NCI-H2171 (cell line): ENCODE data around the gene HHAT.
"Not testable (repeated sequence)": the region's sequence is repeated elsewhere in the genome, so short reads cannot be mapped to it uniquely, and the experiment has no call there.

ENCODE experiments used
- DNase-seq: peaks from one replicate; lab custom pipeline; 2025; lab: John Stamatoyannopoulos, UW

Gene HHAT

DNA sequence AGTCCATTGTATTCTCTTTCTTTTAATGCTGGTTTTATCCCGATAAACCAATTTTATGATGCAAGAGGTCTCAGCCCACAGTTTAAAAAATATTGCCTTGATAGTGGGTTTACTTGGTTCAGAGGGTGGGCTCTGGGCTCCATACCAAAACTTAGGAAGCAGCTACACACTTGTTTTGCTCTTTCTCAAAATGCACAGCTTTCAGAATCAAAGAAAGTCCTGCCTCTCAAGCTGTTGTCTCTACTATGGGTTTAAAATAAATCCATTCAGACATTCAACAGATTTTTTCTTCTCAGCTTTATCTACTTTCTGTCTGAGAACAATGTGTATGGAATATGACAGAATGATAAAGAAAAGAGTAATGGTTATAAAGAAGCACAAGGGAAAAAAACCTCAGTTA lies 14.8 kb upstream of the HHAT start:
- no peak for DNase-seq

DNA sequence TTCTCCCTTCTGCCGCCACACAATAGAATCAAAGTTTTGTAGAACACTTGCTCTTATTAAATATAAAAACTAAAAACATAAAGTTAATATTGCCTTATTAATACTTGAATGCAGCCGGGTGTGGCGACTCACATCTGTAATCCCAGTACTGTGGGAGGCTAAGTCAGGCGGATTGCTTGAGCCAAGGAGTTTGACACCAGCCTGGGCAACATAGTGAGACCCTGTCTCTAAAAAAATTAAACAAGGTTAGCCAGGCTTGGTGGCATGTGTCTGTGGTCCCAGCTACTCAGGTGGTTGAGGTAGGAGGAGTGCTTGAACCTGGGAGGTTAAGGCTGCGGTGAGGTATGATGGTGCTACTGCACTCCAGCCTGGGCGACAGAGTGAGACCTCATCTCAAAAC lies 13.2 kb upstream of the HHAT start:
- no peak for DNase-seq

DNA sequence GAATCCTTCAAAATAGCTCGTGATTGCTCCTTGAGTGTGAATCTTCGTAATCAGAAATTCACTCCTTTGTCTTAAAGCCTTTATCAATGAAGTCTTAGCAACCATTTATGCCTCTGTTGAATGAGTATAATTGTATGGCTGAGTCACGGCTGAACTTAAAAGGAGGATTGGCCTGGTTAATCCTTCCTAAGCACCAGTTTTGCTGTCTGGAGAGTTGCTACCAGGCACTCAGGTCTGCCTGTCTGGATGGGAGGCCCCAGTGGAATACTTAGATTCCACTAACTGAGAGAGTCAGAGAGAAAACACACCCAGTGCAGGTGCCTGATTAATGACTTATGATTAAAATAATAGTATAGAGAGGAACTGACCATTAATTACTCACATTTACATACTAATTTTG lies 7.6 kb upstream of the HHAT start:
- DNase-seq, result no peak

DNA sequence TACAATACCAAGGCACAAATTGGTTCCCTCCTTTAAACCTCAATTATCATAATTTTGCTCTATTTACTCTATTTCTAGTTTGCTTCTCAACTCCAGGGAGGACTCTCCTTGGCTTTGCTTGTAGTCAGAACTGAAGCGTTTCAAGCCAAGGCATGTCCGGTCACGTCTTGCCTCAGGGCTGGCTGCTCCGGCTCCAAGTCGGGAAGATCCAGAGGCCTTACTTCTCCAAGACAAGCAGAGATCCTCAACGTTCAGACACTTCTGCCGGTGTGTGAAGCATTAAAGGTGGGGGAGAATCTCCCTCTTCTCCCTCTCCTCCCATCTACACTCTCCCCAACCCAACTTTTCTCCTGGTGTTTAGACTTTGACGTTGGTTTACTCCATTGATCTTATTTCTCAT lies 7.2 kb upstream of the HHAT start:
- no peak for DNase-seq

DNA sequence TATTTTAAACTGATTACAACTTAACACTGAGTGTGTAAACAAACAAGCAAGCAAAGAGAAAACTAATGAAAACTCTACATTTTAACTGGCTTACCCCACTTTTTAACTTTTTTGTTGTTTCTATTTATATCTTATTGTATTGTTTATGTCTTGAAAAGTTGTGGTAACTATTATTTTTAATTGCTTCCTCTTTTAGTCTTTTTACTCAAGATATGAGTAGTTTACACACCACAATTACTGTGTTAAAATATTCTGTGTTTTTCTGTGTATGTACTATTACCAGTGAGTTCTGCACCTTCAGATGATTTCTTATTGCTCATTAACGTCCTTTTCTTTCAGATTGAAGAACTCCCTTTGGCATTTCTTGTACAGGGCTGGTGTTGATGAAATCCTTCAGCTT lies 4.7 kb upstream of the HHAT start:
- no peak for DNase-seq

DNA sequence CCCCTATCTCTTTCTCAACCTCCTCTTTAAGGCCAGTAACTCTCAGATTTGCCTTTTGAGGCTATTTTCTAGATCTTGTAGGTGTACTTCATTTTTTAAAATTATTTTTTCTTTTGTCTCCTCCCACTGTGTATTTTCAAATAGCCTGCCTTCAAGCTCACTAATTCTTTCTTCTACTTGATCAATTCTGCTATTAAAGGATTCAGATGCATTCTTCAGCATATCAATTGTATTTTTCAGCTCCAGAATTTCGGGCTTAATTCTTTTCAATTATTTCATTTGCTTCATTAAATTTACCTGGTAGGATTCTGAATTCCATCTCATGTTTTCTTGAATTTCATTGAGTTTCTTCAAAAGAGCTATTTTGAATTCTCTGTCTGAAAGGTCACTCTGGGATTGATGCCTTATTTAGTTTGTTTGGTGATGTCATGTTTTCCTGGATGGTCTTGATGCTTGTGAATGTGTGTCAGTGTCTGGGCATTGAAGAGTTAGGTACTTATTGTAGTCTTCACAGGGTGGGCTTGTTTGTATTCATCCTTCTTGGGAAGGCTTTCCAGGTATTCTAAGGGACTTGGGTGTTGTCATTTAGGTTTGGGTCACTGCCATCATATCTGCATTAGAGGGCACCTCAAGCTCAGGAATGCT lies 3.6 kb upstream of the HHAT start:
- no peak for DNase-seq

DNA sequence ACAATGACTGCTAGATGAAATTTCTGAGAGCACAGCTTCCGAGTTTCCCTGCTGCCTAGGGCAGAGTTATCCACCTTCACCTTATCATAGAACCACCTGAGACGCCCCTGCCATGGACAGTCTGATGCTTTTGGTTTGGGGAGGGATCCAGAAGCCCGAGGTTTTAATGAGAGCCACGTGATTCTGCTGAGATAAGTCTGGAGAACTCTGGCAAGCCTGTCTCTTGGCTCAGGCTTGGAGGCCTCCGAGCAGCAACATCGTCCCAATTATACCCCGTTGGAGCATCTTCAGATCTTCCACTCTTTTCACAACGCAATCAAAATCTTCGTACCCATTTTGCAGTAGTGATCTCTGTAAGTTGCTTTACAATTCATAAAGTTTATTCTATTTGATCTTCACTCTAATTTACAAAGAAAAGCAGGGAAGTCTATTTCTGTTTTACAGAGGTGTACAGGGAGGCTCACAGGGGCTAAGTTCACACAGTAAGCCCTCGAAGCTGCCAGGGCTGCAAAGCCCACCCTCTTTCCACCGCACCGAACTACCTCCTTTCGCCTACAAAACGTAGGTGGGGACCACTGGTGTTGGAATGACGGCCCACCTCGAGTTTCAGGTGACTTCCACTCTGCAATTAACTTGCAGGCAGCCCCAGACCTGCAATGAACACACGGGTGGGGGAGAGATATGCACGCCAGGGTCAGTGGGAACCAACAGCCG lies 513 bp upstream of the HHAT start:
- no peak for DNase-seq

DNA sequence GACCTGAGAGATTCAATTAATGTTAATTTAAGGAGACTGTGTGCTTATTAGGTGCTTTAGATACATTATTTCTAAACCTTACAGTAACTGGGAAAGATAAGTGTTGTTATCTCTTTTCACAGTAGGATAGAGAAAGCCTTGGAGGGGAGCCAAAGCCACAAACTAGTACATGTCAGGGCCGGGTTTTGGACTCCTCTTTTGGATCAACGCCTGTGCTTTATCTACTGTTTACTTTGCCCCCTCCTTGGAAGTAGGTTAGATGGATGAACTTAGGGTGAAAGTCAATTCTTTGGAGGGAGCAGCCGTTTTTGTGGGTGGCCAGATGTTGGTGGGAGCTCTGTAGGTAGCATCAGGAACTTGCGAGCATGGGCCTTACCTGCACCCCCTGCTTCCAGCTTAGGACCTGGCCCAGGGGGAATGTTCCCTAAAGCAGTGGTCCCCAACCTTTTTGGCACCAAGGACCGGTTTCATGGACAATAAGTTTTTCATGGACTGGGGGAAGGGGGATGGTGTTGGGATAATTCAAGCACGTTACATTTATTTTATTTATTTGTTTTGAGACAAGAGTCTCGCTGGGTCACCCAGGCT lies 1.7 kb downstream of the HHAT start:
- DNase-seq, result no peak

DNA sequence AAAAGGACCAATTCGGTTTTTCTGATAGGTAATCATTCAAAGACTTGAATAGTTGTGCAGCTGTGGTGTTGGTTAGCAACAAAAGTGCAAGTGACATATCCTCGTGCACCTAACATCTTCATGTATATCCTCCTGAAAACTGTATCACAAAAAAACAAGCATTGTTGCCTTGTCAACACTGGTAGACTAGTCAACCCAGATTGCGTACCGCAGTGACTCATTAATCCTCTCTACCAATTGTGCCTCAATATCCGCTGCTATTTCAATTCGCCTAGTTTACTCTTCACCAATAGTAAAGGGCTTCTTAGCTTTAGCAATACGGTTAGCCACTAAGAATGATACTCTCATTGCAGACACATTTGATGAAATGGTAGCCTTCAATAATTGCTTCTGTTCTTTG lies 3.5 kb downstream of the HHAT start:
- no peak for DNase-seq

DNA sequence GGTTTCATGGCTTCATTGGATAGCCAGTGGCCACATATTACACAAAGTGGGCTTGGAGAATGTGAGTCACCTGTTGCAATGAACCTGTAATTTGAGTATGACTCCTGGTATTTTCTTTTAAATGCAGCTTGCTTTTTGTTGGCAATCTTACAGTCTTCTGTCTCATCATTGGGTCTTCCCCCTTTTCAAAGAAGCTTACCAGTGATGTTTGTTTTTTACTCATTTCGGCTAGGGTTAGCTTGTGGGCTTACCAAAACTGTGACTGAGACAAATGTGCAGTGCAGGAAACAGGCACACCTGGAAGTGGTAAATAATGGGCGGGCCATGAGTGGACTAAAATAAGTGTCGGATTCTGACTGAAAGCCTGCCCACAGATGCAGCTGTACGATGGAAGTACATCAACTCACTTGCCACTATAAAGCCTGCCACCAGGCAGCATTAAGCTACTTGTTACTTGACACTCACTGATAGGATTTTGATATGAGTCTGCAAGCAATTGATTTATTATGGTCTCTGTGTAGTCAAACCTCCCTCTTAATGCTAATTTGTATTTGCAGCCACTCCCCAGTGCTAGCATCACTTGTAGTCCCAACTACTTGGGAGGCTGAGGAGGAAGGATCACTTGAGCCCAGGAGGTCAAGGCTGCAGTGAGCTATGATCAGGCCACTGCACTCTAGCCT lies 4.2 kb downstream of the HHAT start:
- no peak for DNase-seq

DNA sequence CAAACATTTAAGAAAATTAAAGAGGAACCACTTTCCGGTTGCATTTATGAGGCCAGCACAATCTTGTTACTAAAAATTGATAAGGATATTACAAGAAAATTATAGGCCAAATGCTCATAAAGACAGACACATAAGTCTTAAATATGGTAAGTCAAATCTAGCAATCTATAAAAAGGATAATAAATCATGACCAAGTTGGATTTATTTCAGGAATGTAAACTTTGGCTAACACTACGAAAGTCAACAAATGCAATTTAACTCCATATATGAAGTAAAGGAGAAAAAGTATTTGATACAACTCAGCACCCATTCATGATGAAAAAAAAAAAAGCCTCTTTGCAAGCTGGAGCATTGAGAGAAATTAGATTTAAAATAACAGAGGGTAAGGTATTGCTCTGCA lies 6.3 kb downstream of the HHAT start:
- DNase-seq, result no peak

DNA sequence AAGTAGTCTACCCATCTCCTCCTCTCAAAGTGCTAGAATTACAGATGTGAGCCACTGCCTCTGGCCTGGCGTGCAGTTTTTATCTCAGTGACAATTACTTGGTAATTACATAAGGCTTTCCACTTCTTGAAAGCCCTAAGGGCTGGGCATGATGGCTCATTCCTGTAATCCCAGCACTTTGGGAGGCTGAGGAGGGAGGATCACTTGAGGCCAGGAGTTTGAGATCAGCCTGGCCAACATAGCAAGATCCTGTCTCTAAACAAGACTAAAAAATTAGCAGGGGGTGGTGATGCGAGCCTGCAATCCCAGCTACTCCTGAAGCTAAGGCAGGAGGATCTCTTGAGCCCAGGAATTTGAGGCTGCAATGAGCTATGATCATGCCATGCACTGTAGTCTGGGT lies 7.7 kb downstream of the HHAT start:
- no peak for DNase-seq

DNA sequence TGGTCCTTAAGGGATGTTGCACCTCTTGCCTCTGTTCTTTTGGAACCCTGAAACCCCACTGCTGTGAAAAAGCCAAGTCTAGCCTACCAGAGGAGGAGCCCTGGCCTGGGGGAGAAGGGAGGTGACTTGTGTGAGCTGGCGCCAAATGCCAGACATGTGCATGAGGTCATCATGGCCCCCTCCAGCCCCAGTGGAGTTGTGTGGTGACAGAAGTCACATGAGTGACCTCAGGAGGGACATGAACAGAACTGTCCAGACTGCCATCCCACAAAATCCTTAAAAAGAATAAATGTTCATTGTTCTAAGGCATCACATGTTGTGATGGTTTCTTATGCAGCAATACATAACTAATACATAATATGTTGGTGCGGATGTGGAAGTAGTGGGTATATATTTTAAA lies 10.8 kb downstream of the HHAT start:
- DNase-seq, result no peak

DNA sequence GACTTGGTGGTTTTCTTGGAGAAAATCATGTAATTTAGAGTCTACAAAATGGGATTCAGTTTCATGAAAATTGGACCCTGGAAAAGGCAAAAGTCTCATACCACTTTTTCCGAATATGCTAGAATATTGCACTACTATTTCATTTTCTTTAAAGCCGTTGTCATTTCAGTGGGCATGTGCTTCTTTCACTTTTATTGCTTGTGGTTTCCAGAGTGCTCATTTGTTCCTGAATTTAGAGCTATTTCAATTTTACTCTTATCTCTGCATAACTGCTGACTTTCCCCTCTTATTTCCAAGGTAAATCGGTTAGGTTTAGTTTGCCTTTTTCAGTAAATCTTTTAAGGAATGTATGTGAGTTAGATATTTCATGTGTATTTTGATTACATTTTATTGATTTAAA lies 11.6 kb downstream of the HHAT start:
- DNase-seq, result no peak

DNA sequence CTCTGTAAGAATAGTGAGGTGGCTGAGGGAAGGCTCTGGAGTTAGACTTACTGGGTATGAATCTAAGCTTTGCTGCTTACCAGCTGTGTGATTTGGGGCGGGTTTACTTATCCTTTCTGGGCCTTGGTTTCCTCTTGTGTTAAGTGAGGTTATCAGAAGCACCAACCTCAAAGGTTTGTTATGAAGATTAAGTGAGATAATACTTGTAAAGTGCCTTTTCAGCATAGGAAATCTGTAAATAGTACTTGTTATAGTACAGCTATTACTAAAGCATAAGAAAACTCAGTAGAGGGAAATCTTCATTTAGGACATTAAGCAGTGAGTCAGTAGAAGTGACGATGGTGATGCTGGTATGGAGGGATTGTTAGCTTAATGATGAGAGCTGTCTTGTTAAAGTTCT lies 12.1 kb downstream of the HHAT start:
- DNase-seq, result no peak

DNA sequence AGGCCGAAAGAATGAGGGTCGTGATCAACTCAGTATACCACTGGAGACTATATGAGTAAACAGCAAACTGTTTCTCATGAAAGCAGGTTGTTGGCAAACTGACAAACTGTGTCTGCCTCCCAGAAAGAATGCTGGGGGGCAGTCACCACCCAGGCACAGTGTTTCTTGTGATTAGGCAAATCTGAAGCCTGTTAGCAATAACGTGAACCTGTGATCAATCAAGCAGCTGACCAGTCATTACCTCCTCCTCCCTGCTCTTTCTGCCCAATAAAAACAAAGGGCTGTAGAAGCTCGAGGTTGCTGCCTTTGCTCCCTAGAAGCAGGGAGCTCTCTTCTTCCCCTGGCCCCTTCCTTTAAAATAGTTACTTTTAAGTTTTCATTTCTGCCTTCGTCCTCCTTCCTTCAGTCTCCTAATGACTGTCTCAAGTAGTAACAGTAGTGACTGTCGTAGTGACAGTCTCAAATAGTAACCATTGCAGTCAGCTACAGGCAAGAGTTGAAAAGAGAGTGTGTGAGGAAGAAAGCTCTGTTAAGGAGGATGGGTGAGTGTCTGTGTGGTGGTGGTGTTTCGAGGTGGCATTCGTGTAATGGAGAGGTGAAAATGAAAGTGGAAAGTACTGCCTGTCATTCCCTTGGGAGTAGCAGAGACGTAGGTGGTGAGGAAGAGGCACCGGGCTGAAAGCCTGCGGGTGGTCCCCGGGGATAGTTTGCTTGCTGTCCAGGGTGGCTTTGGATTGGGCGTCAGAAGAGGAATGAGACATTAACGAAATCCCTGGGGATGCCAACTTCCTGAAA lies 14.5 kb downstream of the HHAT start:
- no peak for DNase-seq

DNA sequence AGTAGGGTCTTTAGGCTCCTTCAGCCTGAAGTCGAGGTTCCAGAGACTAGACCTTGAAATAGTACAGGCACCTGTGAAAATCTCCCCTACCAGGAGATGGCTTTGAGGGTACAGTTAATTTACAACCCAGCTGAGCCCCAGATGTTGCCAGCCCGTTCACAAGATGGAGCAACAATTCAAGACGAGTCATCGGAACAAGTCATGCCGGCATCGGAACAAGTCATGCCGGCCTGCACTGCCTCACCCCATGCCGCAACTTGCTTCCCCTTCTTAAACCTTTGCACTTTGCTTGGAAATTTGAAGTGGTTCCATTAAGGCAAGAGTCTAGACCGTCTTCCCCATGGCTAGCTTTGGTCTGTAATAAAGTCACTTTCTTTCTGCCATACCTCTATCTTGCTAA lies 16.0 kb downstream of the HHAT start:
- DNase-seq, result no peak

DNA sequence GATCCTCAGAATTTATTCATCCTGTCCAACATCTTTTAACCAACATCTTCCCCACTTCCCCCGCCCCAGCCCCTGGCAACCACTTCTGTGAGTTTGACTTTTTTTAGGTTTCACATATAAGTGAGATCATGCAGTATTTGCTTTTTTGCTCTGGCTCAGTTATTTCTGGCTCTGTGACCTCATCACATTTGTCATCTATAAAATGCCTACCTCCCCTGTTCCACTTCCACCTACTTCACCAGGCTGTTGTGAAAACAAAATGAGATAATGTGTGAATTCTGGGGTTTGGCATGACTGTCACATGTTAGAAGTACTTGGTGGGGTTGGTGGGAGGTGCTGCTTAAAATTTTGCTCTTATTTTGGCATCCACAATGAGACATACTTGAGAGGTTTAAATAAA lies 18.4 kb downstream of the HHAT start:
- DNase-seq, result no peak

DNA sequence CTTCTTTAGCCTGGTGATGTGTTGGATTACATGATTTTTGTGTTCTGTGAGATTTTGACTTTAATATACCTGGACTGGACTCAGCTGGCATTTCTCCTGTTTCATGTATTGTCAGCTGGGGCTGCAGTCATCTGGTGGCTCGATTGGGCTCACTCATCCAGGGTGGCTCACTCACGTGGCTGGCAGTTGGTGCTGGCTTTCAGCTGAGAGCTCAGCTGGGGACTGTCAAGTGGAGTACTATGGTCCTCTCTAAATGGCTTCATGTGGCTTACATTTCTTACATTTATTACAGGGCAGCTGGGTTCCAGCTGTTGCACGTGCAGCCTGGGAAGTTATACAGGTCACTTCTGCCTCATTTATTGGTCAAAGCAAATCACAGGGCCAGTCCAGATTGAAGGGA lies 22.8 kb downstream of the HHAT start:
- DNase-seq, result no peak

DNA sequence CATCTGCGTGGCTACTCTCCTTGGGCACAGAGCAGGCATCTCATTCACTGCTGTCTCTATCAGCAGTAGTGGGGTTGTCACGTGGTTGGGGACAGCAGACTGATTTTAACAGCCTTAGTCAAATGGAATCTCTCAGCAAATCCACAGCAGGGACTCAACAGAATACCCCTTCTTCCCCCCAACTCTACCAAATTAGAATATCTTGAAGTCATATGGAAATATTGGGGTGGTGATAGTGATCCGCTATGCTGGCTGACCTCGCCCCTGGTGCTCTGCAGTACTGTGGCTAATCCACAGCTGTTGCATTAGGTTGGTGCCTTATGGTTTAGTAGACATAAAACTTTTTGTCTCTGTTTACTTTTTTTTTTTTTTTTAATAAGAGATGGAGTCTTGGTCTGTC lies 23.9 kb downstream of the HHAT start:
- DNase-seq, result no peak

DNA sequence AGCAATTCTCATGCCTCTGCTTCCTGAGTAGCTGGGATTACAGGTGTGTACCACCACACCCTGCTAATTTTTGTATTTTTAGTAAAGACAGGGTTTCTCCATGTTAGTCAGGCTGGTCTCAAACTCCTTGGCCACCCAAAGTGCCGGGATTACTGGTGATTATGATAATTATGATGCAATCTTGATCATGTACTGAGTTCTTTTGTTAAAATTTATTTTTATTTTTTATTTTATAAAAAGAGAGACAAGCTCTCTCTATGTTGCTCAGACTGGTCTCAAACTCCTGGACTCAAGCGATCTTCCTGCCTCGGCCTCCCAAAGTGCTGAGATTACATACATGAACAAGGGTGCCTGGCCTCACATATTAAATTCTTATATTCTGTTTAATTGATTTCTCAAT lies 25.6 kb downstream of the HHAT start:
- not testable (repeated sequence) for DNase-seq

DNA sequence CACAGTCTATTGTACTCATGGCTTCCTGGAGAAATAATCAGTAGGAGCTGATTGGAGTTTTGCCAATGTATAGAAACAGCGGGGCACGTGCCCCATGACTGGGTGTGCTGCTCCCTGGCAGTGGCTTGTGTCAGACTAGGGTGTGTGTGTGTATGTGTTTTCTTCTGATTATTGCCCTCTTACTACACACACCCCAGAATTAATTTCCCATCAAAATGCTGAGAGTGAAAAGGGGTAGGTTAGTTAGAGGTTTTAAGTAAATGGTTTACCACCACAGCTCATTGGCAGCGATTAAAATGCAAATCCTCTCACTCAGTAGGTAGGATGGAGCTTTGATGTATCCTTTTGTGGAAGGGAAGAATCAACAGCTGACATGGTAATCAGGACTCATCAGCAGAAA lies 29.9 kb downstream of the HHAT start:
- DNase-seq, result no peak
